22Rv1 (cell line): ENCODE data around the gene ABCC12.

Experiments used
- H3K27ac ChIP-seq: fragments of 450-650 bp; 2 replicates; pipeline ENCODE4 v1.5.1; 2017
- CTCF ChIP-seq: fragments of 450-650 bp; IDR thresholded peaks from 2 replicates; pipeline ENCODE4 v1.5.1; 2017; ENCODE audit warnings: mild to moderate bottlenecking
- ZFX ChIP-seq: fragments of 450-650 bp; IDR thresholded peaks from 2 replicates; pipeline ENCODE4 v1.6.1; 2017; ENCODE audit warnings: antibody characterized with exemption, borderline replicate concordance

The ABCC12 gene

DNA sequence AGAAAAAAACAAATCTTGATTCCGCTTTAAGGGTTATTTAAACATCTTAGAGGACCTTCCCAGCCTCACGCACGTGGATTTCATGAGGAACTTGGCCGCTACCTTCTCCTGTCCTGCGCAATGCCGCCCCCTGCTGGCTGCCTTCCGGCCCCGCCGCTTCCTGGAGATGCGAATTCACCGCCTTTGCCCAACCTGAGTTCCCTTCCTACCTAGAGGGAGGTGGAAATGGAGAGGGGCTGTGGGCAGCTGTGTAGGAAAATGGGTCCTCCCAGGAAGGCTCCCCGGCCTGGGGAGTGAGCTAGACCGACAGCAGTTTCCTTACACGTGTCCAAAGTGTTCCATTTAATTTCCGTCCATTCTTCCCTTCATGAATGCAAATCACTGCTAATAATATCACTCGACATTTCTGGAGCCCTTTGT, 1.0 kb upstream of the ABCC12 start:
- H3K27ac ChIP-seq: no peak overlapping the region
- TF ChIP-seq CTCF (peak; percentile 96), ZFX (no peak)

DNA sequence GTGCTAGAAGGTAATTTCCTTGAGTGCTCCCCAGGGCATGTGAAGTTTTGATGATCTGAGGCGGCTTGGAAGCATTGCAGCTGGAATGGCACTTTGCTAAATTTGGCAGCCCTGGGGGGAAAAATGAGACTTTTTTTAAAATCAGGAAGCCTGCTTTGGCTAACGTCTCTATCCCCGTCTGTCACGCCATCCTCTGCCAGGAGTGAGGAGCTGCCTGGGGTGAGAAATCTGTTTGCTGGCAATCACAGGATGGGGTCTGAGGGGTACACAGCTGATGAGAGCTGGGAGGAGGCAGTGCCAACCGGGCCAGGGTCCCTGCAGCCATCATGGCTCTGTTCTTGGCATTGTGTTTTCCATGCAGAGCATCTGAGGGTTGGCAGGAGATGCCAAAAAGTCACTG, 2.0 kb downstream of the ABCC12 start:
- TF ChIP-seq ZFX: no peak
- TF ChIP-seq CTCF: no peak
- no peak overlapping the region for H3K27ac ChIP-seq

GRCh38 chr16:48152226-48152625, 3.6 kb downstream of the ABCC12 start:
- H3K27ac ChIP-seq: no peak overlapping the region
- TF ChIP-seq CTCF: no peak
- no peak for TF ChIP-seq ZFX

- H3K27ac ChIP-seq: no peak overlapping the region
- no peak for TF ChIP-seq ZFX
- no peak for TF ChIP-seq CTCF
Observed at GRCh38 chr16:48150707-48151106, 5.1 kb downstream of the ABCC12 start.

DNA sequence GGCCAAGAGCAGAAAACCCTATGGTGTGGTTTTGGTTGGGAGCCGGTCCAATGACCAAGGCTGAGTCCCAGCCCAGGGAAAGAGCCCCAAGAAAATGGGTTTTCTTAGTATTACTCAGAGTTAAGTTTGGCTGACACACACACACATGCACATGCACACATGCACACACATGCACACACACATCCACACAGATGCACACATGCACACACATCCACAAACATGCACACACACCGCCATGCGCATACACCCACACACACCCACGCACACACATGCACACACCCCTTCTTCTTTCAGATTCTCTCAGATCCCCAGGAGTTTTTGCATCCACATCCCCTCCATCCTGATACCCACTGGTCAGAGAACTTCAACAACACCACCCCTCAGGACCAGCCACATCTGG, 9.1 kb downstream of the ABCC12 start:
- no peak overlapping the region for H3K27ac ChIP-seq
- TF ChIP-seq CTCF (no peak), ZFX (no peak)

- H3K27ac ChIP-seq: no peak overlapping the region
- no peak for TF ChIP-seq ZFX
- TF ChIP-seq CTCF: no peak
Observed at GRCh38 chr16:48146131-48146530, 9.7 kb downstream of the ABCC12 start.

DNA sequence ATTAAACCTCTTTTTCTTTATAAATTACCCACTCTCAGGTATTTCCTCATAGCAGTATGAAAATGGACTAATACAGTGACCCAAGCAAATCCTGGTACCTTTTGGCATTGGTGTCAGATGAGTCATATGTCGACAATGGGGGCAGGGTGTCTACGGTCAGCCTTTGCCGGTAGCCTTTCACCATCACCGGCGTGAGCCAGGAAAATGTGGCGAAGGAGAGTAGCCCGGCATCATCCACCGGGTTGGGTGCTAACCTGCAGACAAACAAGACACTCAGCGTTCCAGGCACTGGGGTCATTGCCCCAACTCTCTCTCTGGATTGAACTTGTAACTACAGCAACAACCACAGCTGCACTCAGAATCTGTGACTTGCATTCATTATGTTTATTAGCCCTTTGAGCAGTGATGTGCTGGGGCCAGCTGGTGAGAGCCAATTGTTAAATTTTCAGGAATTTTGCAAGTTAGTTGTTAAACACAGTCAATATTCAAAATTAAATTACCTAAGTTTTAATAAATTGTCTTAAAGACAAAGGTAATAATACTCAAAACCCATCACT, 11.9 kb downstream of the ABCC12 start:
- no peak overlapping the region for H3K27ac ChIP-seq
- no peak for TF ChIP-seq ZFX

DNA sequence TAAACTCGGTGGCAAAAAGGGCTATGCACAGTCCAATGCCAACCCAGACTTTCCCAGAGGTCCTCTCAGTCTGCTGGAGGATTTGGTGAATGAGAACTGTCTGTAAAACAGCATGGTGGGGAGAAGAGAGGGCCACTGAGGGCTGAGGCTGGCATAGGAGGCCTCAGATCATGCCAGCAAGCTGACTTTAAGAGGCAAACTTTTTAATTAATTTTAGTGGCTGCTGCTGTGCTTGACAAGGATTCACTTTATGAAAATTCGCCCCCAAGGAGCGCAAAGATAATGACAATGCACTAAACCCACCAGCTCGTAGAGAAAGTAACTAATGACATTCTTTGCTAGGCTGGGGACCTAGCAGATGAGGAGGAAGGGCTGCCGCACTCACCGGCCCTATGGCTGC, 15.0 kb downstream of the ABCC12 start:
- no peak for TF ChIP-seq CTCF
- TF ChIP-seq ZFX: no peak
- no peak overlapping the region for H3K27ac ChIP-seq
